Nephron (organoid): Measurements from ENCODE around the gene TMEM178A.

Source experiments
- H3K27ac Mint-ChIP-seq, 3 experiments: 2 replicates each; pipeline ENCODE4 v1.8.0; 2020; ENCODE audit warnings: mixed read lengths in 3 of 3, mild to moderate bottlenecking in 2 of 3, moderate library complexity in 1 of 3
- H3K27me3 Mint-ChIP-seq: 2 replicates; pipeline ENCODE4 v1.8.0; 2021; ENCODE audit warnings: low read depth, mild to moderate bottlenecking, moderate library complexity, mixed read lengths
- H3K36me3 Mint-ChIP-seq: 2 replicates; pipeline ENCODE4 v1.8.0; 2020; ENCODE audit warnings: low read depth, mixed read lengths
- H3K4me1 Mint-ChIP-seq: 2 replicates; pipeline ENCODE4 v1.8.0; 2020; ENCODE audit warnings: mixed read lengths
- H3K4me3 Mint-ChIP-seq, 3 experiments: 2 replicates each; pipeline ENCODE4 v1.8.0; 2020; ENCODE audit warnings: mild to moderate bottlenecking in 3 of 3, mixed read lengths in 3 of 3, moderate library complexity in 2 of 3
- H3K9me3 Mint-ChIP-seq: 2 replicates; pipeline ENCODE4 v1.8.0; 2020; ENCODE audit warnings: mixed read lengths
- TF ChIP-seq, protein P1 (sequence below), 3 experiments: fragments of 200-600 bp; sonication (generic); IDR thresholded peaks; one replicate each; pipeline ENCODE4 v1.5.0; 2021; ENCODE audit warnings: antibody characterized with exemption in 3 of 3; ENCODE audit not compliant: unreplicated experiment in 3 of 3

The TMEM178A gene

DNA sequence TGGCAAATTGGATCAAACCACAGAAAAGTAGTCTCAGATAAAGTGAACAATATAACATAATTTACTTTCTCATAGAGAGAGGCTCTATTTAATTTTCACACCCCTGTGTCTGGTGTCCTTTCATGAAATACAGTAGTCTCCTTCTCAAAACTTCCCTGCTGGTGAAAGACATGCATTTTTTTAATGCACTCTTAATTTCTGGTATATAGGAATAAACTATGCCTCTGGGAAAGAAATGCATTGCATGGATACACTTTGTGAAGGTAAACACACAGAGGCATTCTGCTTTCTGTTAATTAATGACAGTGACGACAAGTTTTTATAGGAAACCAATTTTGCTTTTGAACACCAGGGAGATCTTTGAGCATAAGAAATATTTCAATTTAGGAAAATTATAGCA is 24.1 kb upstream of the TMEM178A start:
- no peaks in the 10 kb centered on the region for H3K9me3 Mint-ChIP-seq
- peaks cover 3% of the 10 kb centered on the region for H3K27me3 Mint-ChIP-seq
- no peak overlapping the region for H3K27ac Mint-ChIP-seq
- no peaks in the 10 kb centered on the region for H3K36me3 Mint-ChIP-seq
- H3K4me3 Mint-ChIP-seq: no peak overlapping the region
- TF ChIP-seq, protein P1, sequence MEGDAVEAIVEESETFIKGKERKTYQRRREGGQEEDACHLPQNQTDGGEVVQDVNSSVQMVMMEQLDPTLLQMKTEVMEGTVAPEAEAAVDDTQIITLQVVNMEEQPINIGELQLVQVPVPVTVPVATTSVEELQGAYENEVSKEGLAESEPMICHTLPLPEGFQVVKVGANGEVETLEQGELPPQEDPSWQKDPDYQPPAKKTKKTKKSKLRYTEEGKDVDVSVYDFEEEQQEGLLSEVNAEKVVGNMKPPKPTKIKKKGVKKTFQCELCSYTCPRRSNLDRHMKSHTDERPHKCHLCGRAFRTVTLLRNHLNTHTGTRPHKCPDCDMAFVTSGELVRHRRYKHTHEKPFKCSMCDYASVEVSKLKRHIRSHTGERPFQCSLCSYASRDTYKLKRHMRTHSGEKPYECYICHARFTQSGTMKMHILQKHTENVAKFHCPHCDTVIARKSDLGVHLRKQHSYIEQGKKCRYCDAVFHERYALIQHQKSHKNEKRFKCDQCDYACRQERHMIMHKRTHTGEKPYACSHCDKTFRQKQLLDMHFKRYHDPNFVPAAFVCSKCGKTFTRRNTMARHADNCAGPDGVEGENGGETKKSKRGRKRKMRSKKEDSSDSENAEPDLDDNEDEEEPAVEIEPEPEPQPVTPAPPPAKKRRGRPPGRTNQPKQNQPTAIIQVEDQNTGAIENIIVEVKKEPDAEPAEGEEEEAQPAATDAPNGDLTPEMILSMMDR (IDR thresholded peaks at IDR 0.05; ENCODE audit: unreplicated experiment in 3 of 3): no peak
- H3K4me1 Mint-ChIP-seq: peaks cover 13% of the 10 kb centered on the region

DNA sequence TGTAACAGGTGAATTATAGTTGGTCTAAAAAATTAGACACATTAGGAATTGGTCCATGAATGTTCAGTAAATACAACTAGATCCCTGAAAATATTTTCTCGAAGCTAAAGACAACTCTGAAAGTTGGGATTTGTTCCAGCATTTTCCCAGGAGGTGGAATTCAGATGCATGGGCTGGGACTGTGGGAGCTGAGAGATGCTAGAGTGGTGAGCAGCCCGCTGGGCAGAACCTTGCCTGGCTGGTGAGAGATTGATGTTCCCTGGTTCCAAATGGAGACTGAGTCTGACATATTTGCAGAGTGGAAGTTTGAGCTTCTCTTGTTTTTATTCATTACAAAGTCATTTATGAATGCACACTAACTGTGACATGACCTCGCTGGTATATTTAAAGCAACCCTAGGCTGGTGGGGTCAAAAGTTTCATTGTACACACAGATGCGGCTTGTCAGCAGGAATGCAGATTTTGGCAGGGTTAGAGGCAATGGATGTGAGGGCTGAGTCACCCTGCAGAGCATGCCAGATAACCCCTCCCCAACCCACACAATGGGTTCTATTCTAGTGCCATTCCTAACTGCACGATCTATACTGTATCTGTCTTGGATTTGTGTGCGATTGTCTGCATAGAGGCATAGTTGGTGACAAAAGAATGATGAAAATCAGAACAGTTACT is 23.5 kb upstream of the TMEM178A start:
- Mint-ChIP-seq H3K27ac (no peak overlapping the region), H3K36me3 (no peaks in the 10 kb centered on the region), H3K4me3 (no peak overlapping the region), H3K27me3 (peaks cover 3% of the 10 kb centered on the region), H3K9me3 (no peaks in the 10 kb centered on the region), H3K4me1 (peaks cover 13% of the 10 kb centered on the region)
- TF ChIP-seq, protein P1 (IDR thresholded peaks at IDR 0.05; ENCODE audit: unreplicated experiment in 3 of 3): no peak

- Mint-ChIP-seq H3K4me3 (no peak overlapping the region), H3K9me3 (no peaks in the 10 kb centered on the region), H3K27ac (no peak overlapping the region), H3K36me3 (no peaks in the 10 kb centered on the region), H3K27me3 (peaks cover 3% of the 10 kb centered on the region), H3K4me1 (peaks cover 13% of the 10 kb centered on the region)
- TF ChIP-seq, protein P1 (IDR thresholded peaks at IDR 0.05; ENCODE audit: unreplicated experiment in 3 of 3): no peak
These were observed 19.9 kb upstream of the TMEM178A start for GRCh38 chr2:39645826-39646225.

DNA sequence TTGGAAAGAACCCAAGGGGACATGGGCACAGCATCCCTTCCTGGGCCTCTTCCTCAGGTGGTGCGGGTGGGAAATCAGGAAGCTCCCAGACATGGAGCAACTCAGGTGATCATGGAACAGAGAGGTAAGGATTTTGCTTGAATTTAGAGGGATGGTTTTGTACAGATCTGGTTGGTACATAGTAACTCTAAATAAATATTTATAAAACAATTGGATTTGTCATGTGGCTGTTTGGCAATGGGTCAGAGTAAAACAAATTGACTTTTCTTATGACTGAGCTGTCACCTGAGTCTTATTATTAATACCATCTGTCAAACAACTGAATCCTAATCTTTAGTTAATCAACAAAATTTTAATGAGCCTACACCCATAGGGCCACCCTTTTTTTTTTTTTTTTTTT is 19.4 kb upstream of the TMEM178A start:
- Mint-ChIP-seq H3K9me3 (no peaks in the 10 kb centered on the region), H3K4me3 (no peak overlapping the region), H3K4me1 (peaks cover 13% of the 10 kb centered on the region), H3K36me3 (no peaks in the 10 kb centered on the region), H3K27me3 (peaks cover 3% of the 10 kb centered on the region), H3K27ac (no peak overlapping the region)
- TF ChIP-seq, protein P1 (IDR thresholded peaks at IDR 0.05; ENCODE audit: unreplicated experiment in 3 of 3): no peak

DNA sequence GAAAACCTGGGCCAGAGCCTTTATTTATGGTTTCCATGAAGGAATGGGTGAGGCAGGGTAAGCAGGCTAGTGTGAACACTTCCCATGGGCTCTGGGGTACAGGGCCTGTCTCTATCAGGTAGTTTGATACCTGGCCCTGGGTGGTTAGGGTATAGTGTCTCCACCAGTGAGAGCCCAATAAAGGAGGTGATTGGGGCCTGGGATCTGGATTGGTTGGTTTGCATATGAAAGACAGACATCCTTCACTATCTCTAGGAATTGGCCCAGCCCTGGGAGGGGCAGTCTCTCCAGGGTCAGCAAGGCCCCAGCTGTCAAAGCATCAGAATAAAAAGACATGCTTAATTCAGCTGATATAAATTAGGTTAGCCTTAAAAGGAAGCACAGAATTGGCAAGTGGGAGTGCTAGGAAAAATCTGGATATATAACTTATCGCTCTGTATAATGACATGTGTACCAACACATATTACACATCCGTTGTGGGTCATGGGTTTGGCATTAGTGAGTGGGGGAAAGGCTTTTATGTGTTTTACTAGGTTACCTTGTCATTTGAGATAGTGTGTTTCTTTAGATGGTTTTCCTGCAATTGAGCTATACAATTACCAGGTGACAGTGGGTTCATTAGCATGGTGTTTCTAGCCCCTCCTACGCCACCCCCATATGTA is 18.5 kb upstream of the TMEM178A start:
- no peak overlapping the region for H3K27ac Mint-ChIP-seq
- peaks cover 3% of the 10 kb centered on the region for H3K27me3 Mint-ChIP-seq
- H3K36me3 Mint-ChIP-seq: no peaks in the 10 kb centered on the region
- H3K9me3 Mint-ChIP-seq: no peaks in the 10 kb centered on the region
- TF ChIP-seq, protein P1 (IDR thresholded peaks at IDR 0.05; ENCODE audit: unreplicated experiment in 3 of 3): no peak
- H3K4me3 Mint-ChIP-seq: no peak overlapping the region
- H3K4me1 Mint-ChIP-seq: peaks cover 5% of the 10 kb centered on the region

DNA sequence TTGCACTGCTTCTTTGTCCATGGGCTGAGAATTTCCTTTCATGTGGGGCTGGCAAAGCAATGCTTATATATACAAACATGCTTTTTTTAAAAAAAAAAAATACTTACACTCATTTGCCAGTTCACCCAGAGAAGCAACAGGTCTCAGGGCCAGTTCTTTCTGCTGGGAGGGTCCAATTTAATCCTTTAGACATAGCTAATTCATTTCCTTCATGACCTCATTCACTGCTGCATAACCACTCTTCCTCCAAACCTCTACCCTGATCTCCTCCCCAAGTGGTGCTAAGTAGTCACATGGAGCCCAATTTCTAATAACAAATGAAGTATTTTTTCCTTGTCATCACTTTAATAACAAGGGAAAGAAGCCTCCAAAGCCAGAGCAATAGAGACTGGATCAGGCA is 17.1 kb upstream of the TMEM178A start:
- no peak overlapping the region for H3K4me3 Mint-ChIP-seq
- H3K27ac Mint-ChIP-seq: no peak overlapping the region
- peaks cover 8% of the 10 kb centered on the region for H3K9me3 Mint-ChIP-seq

More for the DNA sequence above, 17.1 kb upstream of the TMEM178A start:
- TF ChIP-seq, protein P1 (IDR thresholded peaks at IDR 0.05; ENCODE audit: unreplicated experiment in 3 of 3): no peak
- no peaks in the 10 kb centered on the region for H3K4me1 Mint-ChIP-seq
- no peaks in the 10 kb centered on the region for H3K36me3 Mint-ChIP-seq
- H3K27me3 Mint-ChIP-seq: peaks cover 3% of the 10 kb centered on the region
